Measurements from ENCODE around the gene OAT.

The OAT gene

DNA sequence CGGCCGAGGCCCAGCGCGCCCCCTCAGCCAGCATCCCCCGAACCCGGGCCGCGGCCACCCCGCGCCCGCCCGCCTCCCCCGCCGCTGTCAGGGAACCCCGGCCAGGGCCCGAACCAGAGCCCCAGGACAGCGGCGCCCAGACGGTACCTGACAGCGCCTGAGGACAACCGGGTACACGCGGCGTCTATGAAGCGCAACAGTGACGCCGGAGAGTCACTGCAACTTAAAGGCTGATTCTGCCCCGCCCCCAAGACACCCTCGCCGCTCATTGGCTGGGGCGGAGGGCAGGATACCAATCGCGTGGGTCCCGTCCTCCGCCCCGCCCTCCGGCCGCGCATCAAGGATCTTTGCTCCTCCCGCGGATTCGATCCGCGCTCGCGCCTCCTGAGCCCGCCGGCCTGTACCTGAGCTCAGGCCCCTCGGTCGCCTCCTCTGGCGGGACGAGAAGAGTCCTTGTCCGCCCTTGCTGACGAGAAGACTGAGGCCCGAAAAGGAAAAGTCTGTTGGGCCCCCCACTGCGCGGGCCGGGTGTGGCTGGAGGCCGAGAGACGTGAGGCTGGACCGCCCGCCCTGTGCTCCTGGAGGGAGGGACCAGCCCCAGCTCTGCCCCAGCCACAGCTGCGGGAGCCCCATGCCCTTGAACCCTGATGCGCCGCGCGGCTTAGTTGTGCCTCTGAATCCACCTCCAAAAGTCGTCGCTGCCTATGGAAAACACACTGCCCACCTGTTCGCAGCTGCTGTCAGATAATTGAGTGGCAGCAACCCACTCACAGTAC, at the start of gene OAT:
Gene OAT, minus strand, starts transcription at position 198 of the 776 bp plus-strand sequence. CDS start 6,752 bp downstream, outside the sequence.
- peak; percentile 92 for DNase-seq

DNA sequence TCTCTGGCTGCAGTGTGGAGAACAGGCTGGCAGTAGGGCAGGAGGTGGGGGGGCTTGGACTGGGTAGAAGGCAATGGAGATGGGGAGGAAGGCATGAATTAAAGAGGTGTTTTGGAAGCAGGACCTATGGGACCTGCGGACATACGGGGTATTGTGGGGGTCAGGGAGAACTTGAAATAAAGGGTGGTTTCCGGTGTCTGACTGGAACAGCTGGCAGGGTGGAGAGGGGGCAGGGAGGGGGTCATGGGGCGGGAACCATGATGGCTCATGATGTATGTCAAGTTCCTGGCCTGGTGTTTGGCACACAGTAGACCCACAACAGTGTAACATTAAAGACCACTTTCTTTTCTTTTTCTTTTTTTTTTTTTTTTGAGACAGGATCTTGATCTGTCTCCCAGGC, 48.4 kb upstream of the OAT start:
- DNase-seq = no peak

DNA sequence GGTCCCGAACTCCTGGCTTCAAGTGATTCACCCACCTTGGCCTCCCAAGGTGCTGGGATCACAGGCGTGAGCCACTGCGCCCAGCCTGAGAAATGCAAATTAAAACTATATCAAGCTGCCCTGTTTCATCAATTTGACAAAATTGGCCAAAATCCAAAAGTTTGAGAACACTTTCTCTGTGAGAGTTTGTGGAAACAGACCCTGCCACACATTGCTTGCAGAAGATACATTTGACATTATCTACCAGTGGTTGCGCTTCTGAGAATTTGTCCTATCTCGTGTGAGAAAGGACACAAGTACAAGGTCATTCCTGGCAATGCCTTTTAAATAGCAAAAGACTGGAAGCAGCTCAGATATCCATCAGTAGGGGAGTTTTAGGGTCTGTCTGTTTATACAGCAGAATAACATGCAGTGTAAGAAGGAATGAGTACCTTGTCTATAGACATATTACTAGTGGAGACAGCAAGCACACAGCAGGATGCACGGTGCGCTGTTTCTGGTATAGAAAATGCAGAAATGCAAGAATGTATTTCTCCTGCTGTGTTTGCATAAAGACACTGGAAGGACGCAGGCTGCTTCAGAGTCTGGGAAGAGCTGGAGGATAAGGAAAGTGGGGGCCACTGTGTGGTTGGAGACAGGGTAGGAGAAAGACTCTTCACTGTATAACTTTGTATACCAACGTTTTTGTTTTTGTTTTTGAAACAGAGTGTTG, 47.2 kb upstream of the OAT start:
- DNase-seq = no peak

DNA sequence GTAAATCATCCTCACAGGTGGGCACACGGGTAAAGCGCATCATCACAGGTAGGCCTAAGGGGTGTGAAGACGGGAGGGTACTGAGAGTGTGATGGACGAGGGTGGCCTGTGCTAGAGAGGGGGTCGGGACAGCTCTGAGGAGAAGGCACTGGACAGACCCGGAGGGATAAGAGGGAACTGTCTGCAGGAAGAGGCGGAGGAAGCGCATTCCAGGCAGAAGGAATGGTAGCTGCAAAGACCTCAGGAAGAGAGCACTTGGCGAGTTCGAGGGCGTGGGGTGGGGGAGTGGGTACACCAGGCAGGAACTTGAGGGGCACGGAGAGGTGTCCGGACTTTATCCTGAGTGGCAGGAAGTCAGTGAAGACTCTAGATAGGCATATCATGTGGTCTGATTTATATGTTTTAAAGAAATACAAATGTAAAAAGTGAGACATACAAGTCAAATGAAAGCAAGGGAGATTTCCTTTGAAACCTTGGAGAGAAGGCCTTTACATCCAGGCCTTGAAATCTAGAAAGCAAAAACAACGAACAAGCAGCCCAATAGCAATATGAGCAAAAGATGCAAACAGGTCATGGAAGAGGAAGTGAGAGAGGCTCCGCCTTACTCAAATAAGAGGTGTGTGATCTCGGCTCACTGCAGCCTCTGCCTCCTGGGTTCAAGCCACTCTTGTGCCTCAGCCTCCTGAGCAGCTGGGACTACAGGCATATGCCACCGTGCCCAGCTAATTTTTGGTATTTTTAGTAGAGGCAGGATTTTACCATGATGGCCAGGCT, 46.5 kb upstream of the OAT start:
- no peak for DNase-seq

DNA sequence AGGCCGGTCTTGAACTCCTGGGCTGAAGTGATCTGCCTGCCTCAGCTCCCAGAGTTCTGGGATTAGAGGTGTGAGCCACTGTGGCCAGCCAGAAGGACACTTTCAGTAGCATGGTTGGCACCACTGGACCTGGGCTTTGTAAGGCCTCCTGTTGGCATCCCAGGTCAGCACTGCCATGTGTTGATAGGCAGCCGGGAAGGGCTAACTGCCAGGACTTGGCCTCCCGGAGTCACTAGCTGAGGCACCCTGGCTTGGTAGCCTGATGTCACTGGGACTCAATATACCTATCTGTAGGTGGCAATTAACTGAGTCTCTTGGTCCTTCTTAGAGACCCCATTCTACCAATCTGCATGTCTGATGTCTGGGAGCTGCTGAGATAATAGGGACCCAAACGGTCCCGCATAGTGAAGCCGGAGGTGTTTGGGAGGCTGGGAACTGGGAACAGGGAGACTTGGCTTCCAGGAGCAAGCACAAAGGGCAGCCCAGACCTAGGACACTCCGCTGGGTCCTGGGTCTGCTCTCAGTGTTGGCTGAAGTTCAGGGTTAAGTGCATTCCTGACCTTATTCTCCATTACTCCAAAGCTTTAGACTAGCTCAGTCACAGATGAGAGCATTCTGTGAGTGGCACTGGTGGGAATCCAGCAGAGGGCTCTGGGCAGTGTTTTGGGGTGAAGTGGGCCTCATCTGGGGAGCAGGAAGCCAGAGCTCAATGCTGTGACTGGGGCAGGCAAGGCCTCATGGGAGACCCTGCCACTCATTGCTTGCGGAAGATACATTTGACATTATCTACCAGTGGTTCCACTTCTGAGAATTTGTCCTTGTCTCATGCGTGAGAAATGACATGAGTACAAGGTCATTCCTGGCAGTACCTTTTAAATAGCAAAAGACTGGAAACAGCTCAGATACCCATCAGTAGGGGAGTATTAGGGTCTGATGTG, 45.6 kb upstream of the OAT start:
- no peak for DNase-seq

DNA sequence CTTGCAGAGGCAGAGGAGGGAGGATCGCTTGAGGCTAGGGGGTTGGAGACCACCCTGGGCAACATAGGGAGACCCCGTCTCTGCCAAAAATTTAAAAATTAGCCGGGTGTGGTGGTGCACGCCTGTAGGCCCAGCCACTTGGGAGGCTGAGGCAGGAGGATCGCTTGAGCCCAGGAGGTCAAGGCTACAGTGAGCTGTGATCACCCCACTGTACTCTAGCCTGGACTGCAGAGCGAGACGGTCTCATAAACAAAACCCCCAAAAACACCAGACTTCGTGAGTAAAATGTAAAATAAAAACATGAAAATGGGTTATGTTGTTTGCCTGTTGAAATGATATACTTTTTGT, 43.6 kb upstream of the OAT start:
- no peak for DNase-seq

DNA sequence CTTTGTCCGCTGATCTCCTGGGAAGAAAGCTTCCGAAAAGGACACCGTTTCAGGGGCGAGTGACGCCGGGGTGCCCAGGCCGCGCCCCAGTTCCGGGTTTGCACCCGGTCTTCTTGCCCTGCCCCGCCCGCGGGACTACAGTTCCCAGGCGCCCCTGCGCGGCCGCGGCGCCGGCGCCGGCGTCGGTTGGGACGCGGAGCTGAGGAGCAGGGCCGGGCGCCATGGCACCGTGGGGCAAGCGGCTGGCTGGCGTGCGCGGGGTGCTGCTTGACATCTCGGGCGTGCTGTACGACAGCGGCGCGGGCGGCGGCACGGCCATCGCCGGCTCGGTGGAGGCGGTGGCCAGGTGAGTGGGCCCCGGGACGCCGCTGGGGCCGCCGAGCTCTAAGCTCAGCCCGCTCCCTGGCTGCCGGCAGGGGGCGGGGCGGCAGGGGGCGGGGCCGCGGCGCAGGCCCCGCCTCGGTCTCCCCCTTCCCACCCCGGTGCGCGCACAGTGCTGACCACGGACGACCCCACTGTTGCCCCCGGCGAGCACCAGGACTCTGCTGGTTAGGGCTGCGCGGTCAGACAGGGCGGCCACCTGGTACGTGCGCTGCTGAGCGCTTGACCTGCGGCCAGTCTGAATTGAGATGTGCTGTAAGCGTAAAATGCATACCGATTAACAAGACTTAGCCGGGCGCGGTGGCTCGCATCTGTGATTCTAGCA, 43.1 kb upstream of the OAT start, which contains the start of gene LHPP:
Gene LHPP, plus strand, starts transcription at position 182 of the 706 bp plus-strand sequence. Its CDS starts 40 bp downstream, at position 222.
- peak; percentile 24 for DNase-seq

DNA sequence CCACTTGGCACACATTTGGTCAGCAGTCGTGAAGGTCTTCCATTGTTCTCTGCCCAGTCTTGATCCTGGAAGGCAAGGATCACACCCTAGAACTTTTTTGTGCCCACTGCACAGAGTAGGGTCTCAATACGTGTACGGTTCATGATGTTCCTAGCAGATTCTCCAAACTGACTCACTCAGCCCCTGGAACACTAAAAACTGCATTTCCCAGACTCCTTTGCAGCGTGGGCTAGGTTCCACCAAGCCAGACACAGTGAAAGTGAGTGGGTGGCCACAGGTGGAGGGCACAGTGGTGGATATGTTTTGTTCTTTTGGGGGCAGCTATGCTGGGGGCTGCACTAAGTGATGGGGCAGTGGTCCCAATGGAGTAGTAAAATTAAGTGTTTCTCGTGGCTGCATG, 41.4 kb upstream of the OAT start:
- no peak for DNase-seq

DNA sequence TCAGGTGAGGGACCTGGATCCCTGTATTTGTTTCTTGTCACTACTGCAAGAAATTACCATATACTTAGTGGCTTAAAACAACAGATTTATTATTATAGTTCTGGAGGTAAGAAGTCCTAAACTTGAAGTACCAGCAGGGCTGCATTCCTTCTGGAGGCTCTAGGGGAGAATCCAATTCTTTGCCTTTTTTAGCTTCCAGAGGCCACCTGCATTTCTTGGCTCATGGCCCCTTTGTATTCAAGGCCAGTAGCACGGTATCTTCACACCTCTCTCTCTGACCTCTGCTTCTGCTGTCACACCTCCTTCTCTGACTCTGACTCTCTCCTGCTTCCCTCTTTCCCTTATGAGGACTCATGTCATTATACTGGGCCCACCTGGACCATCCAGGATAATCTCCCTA, 40.7 kb upstream of the OAT start:
- no peak for DNase-seq

DNA sequence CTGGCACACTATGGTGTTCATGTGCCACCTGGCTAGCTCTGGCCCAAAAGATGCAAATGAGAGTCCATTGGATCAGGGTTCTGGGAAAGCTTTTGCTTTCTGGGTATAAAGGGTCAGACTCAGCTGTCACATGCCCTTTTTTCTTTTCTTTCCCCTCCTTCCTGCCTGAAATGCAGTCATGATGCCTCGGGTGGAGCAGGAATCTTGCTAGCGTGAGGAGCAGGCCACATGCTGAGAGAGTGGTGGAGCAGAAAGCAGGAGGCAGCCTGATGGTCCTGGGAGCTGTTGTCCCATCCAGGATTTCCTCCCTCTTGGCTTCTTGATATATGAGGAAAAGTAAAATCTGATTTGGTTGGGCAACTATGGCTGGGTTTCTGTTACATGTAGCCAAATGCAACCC, 40.2 kb upstream of the OAT start:
- DNase-seq = no peak

DNA sequence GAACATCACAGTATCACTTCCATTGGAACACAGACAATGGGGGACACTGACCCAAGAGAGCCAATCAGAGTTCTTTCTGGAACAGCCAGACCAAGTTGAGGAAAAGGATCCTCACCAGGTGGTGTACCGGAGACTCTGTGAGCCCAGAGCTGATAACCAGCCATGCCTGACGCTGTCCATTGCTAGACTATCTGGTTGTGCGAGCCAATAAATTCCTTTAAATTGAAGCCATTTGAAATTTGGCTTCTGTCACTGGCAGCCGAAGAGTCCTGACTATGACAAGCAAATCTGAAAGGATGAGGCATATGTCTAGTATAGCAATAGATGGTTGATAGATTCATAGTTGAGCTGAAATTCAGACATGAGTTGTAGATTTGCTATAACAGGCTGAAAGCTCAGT, 39.8 kb upstream of the OAT start:
- DNase-seq = no peak

DNA sequence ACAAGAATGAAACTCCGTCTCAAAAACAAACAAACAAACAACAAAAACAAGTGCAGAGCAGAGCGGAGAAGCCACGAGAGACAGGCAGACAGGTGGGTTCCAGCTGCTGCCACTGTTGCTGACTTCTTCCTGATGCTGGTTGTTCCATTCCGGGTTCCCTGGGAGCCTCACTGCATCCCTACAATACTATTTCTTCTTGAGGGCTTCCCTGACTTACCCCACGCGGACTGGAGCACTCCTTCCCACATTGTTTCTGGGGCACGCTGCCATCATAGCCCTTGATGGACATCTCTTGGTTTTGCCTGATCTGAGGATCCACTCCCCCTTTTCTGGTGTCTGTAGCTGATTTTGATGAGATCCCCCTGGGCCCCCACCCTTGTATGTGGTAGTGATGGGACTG, 36.7 kb upstream of the OAT start:
- no peak for DNase-seq

DNA sequence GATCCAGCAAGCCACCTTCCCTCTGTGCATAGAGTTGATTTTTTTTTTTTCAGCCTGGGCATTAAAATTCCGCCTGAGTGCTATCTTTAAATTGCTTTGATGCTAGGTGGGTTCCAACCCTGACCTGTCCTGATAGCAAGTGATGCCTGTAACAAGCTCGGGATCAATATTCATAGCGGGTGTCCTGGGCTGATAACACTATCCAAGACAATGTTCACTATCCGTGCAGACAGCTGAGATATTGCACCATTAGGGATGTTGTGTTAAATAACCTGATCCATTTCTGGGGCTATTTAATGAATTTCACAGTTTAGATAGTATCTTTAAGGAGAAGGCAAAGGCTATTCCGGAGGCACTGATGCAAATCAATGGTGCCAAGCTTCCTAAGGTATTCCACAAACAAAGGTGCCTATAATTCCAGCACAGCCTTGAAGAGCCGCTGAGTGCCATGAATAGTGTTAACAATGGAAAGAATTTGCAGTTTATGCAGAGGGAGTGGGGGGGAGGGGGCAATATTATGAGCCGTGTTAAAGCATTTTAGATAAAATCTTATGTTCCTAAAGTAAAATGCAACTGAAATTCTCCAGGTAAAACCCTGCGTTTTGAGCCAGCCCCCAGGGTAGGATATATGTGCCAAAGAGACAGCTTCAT, 35.4 kb upstream of the OAT start:
- no peak for DNase-seq

DNA sequence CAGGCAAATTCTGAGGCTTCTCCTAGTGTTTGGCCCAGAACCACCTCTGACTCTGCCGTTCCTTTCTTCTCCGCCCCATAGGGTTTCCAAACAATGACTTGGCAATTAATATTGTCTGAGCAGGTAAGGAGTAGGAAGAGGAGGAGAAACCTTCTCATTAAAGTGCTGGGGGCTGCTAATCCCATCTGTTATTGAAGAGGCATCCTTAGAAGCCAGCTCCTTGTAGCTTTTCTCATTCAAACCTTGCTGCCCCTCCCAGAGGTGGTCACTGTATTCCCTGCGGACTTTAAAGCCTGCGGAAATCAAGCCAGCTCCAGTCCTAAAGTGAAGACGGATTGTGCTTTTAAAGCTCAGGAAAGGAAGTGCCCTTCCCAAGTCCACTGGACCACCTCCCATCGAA, 32.6 kb upstream of the OAT start:
- no peak for DNase-seq

DNA sequence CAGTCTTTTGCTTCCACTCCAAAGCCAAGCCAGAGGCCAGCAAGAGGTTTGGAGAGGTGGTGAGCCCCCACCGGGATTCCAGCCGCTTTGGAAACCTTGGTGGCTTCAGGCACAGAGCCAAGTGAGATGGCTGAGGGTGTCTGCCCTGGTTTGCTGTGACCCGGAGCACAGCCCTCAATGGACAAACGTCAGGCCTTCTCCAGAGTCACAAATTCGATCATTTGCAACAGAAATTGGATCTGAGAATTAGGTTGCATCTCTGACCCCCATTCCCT, 32.0 kb upstream of the OAT start:
- DNase-seq = no peak

DNA sequence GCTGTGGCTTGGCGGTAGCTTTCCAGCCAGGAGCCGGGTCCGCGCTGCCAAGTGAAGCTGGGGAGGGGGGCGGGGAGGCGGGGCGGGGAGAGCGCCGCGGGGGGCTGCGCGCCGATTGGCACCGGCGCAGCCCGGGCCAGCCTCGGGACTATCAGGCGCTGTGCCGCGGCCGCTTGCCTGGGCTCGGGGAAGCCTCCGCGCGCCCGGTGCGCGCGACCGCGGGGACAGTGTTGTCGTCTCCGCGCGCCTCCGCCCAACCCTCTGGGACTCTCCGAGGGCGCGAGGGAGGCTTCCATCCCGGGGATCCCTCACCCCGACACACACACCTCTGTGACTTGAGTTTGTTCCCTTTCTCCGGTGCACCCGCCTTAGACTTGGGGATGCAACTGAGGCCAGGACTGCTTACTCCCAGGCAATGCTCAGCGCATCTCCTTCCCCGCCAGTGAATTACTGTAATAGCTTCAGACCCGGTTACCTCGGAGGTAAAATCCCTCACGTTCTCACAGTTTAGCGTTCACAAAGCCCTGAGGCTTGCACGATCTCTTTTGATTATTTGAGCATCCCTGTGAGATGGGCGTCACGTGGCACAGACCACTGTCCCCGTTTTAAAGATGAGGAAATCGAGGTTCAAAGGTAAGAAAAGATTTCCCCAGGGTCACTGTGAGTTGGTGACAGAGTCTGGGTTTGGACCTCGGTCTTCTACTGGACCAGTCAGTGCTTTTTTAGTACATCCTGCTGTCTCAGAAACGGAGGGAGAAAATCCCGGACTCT, 31.5 kb upstream of the OAT start, which contains the start of gene NKX1-2:
Gene NKX1-2, minus strand, starts transcription at position 24 of the 771 bp plus-strand sequence. CDS start 92 bp downstream, outside the sequence.
- no peak for DNase-seq

DNA sequence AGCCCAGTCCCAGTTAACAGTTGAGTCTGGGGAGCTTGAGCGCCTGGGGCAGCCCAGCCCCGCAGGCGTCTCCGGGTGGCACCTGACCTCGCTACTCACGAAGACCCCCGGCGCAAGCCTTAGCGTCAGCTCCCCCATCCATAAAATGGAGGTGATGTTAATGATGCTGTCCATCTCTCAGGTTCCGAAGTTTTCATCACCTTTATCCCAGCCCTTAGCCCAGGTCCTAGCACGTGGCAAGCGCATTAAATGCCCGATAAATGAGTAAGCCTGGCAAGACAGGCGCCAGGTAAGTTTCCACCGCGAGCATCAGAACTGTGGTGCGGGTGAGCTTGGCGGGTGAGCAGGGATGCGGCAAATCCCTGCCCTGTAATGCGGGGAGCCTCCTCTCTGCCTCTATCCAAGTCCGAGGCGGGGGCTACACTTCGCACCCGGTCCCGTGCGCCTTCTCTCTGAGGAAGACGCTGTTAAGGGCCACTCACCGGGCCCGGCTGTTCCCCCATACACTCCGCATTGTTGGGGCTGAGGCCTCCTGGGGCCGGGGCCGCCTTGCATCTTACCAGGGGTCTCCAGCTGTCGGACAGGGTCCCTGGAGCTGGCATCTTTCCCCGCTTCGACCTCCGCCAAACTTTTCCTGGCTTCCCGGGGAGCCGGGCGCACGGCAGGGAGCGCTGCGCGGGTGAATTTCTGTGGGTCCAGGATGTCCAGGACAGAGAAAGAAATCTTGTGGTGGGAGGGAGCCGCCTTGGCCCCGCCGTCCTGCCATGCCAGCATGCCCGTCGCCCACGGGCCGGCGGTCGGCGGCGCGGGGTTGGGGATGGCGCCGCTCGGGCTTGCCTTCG, 30.7 kb upstream of the OAT start:
- DNase-seq = no peak

DNA sequence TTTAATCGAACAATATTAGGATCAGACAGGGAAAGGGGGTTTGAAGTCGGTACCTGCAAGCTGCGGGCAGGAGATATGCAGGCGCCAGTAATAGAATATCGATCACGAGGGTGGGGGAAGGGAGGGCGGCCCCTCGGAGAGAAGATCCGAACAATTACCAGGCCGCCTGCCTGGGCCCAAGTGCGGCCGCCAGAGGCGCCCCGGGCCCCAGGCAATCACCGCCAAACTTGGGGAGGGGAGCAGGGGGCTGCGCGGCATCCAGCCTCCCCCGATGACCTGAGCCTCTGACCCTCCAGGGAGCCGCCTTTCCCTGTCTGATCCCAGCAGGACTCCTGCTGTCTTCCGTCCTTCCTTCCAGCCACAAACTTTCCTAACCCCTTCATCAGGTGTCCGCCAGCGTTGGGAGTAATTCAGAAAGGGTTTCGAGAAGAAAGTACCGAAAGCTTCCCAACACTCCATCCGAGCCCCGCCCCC, 30.0 kb upstream of the OAT start:
- no peak for DNase-seq

DNA sequence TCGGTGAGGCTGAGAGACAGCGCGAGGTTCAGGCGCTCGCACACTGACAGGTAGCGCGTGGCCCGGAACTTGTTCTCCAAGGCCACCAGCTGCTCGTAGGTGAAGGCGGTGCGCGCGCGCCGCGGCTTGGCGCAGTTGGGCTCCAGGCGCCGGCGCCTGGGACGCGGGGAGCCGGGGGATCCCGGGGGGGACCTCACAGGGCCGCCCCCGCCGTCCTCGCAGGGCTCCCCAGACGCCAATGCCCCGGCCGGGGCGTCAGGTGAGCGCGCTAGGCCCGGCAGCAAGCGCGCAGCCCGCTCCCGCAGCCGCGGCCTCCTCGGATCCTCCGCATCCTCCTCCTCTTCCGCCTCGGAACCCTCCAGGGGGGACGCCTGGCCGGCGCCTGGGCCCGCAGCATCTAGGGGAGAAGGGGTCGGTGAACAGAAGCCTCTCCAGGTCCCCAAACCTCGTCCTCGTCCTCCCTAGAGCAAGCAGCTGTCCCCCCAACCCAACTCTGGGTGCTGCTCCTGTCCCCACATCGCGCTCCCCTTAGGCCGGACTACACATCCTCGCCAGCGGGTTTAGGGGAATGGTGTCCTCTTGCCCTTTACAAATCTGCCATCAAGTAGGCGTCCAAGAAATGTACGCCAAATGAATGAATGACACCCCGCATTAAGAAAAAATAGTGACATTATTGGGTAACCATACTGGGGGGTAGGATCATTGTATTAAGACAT, 29.2 kb upstream of the OAT start:
- no peak for DNase-seq
